ENCODE measurements around the gene PPFIBP2.

DNA sequence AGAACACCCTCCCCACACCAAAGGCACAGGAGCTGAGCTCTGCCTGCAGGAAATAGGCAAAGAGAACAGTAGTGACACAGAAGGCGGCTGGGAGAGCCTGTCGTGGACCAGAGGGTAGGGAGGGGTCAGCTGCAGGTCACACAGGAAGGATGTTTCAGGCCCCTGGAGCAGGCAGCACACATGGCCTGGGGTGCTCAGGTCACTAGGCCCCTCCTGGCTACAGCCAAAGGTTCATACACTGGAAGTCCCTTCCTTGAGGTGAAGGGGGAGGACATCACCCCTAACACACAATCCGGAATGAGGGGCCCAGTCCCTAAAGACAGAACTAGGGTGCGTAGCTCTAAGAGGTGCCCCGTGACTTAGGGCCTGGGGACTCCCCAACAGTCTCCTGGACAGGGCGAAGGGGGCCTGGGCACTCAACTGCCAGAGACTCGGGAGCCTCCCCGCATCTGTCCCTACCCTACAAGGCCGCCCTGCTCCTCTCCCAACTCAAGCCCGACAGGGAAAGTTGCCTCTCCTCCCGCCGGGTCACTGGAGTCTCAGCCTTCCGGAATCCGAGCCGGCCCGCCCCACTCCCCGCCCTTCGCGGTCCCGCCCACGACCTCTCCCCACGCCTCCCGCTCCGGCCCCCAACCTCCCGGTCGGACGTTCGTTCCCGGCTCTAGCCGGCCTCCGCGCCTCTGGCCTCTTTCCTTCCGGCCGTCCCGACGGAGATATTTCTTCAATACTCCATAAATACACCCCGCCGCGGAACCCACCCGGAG is 159.3 kb downstream of the PPFIBP2 start, which contains the start of gene CYB5R2:
- TF ChIP-seq POLR2A (IDR thresholded peaks at IDR 0.05; ENCODE audit: low read depth): no peak
- TF ChIP-seq, protein P1, sequence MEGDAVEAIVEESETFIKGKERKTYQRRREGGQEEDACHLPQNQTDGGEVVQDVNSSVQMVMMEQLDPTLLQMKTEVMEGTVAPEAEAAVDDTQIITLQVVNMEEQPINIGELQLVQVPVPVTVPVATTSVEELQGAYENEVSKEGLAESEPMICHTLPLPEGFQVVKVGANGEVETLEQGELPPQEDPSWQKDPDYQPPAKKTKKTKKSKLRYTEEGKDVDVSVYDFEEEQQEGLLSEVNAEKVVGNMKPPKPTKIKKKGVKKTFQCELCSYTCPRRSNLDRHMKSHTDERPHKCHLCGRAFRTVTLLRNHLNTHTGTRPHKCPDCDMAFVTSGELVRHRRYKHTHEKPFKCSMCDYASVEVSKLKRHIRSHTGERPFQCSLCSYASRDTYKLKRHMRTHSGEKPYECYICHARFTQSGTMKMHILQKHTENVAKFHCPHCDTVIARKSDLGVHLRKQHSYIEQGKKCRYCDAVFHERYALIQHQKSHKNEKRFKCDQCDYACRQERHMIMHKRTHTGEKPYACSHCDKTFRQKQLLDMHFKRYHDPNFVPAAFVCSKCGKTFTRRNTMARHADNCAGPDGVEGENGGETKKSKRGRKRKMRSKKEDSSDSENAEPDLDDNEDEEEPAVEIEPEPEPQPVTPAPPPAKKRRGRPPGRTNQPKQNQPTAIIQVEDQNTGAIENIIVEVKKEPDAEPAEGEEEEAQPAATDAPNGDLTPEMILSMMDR (IDR thresholded peaks at IDR 0.05): no peak

Measured in esophagus muscularis mucosa (tissue), 3 donors.